Activated naive CD8-positive, alpha-beta T cell (primary cell): Measurements from ENCODE around the gene ASB3.

ENCODE experiments used
- H3K27ac Mint-ChIP-seq: one replicate; pipeline ENCODE4 v1.8.0; 2021; ENCODE audit warnings: mixed read lengths
- H3K27me3 Mint-ChIP-seq: one replicate; pipeline ENCODE4 v1.8.0; 2021; ENCODE audit warnings: mixed read lengths
- H3K36me3 Mint-ChIP-seq: one replicate; pipeline ENCODE4 v1.8.0; 2021; ENCODE audit warnings: mixed read lengths
- H3K4me1 Mint-ChIP-seq: one replicate; pipeline ENCODE4 v1.8.0; 2021; ENCODE audit warnings: low read depth, mixed read lengths
- H3K4me3 Mint-ChIP-seq: one replicate; pipeline ENCODE4 v1.8.0; 2021; ENCODE audit warnings: mild to moderate bottlenecking, mixed read lengths
- H3K9me3 Mint-ChIP-seq: one replicate; pipeline ENCODE4 v1.8.0; 2021; ENCODE audit warnings: low read depth, mixed read lengths

Gene ASB3

GRCh38 chr2:53631313-53632125 is 155.2 kb downstream of the ASB3 start:
- H3K27ac Mint-ChIP-seq = no peak overlapping the region
- H3K4me3 Mint-ChIP-seq = no peak overlapping the region
- no peaks in the 10 kb centered on the region for H3K36me3 Mint-ChIP-seq
- no peaks in the 10 kb centered on the region for H3K9me3 Mint-ChIP-seq
- H3K27me3 Mint-ChIP-seq = no peaks in the 10 kb centered on the region
- no peaks in the 10 kb centered on the region for H3K4me1 Mint-ChIP-seq

DNA sequence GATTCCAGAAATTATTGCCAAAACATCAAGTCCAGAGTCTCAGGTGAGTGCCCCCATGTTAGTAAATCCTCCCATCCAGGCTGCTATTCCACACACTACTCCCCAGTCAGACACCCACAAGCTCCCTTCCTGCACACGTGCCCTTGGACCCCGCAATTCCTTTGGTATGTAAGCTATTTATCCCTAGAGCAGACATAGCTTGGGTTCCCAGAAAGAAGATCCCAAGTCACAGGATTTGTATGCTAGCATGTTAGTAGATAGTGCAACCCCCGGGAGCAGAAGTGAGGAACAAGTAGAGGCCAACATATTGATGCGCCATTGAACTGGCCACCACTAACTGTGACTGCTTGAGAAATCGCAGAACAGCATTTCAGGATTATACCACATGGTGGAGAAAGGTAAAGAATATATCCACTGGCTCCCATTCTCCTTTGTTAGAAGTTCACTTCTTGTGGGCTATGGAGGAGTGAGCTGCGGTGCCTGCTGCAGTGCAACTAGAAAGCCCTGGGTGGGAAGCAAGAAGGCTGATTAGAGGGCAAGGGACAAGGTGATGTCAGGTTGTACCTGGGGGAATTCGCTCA is 156.6 kb downstream of the ASB3 start:
- H3K27ac Mint-ChIP-seq = no peak overlapping the region

DNA sequence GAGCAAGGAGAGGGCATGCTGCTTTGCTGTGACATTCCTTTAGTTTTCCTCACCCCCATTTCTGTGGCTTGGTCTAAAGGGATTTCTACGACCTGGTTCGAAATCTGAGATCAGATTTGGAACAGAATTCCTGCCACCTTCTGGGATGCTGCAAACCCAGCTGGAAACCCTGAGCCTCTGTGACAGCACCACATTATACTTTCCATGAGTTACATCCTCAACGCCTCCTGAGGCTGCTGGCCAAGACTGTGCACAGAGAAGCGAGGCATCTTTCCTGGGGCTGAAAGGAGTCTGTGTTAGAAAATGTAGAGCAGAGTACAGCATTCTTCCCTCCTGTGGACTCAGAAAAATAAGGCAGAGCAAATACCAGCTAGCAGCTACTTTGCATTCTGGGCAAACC is 157.3 kb downstream of the ASB3 start:
- H3K27me3 Mint-ChIP-seq = no peaks in the 10 kb centered on the region
- no peak overlapping the region for H3K4me3 Mint-ChIP-seq
- no peak overlapping the region for H3K27ac Mint-ChIP-seq
- H3K4me1 Mint-ChIP-seq = no peaks in the 10 kb centered on the region
- H3K9me3 Mint-ChIP-seq = no peaks in the 10 kb centered on the region
- H3K36me3 Mint-ChIP-seq = no peaks in the 10 kb centered on the region

More for the DNA sequence above, 156.6 kb downstream of the ASB3 start:
- Mint-ChIP-seq H3K36me3 (no peaks in the 10 kb centered on the region), H3K4me3 (no peak overlapping the region), H3K27me3 (no peaks in the 10 kb centered on the region), H3K4me1 (no peaks in the 10 kb centered on the region), H3K9me3 (no peaks in the 10 kb centered on the region)

- Mint-ChIP-seq H3K27ac (no peak overlapping the region), H3K4me3 (no peak overlapping the region), H3K36me3 (no peaks in the 10 kb centered on the region), H3K27me3 (no peaks in the 10 kb centered on the region), H3K9me3 (no peaks in the 10 kb centered on the region), H3K4me1 (no peaks in the 10 kb centered on the region)
Observed at GRCh38 chr2:53629001-53629400, 157.8 kb downstream of the ASB3 start.

GRCh38 chr2:53622141-53622540 is 164.6 kb downstream of the ASB3 start:
- no peaks in the 10 kb centered on the region for H3K27me3 Mint-ChIP-seq
- no peaks in the 10 kb centered on the region for H3K36me3 Mint-ChIP-seq
- H3K9me3 Mint-ChIP-seq = no peaks in the 10 kb centered on the region
- H3K4me1 Mint-ChIP-seq = no peaks in the 10 kb centered on the region
- no peak overlapping the region for H3K4me3 Mint-ChIP-seq
- H3K27ac Mint-ChIP-seq = no peak overlapping the region

- no peaks in the 10 kb centered on the region for H3K36me3 Mint-ChIP-seq
- H3K27ac Mint-ChIP-seq = no peak overlapping the region
- no peaks in the 10 kb centered on the region for H3K4me1 Mint-ChIP-seq
- H3K27me3 Mint-ChIP-seq = peaks cover under 1% of the 10 kb centered on the region
- H3K9me3 Mint-ChIP-seq = no peaks in the 10 kb centered on the region
- no peak overlapping the region for H3K4me3 Mint-ChIP-seq
Observed at GRCh38 chr2:53620981-53621380, 165.8 kb downstream of the ASB3 start.
